Erythroblast (primary cell): ENCODE results near the gene BTBD10.

ENCODE experiments used
- GATA1 ChIP-seq: IDR thresholded peaks from 2 replicates; pipeline ENCODE4 v1.6.1; 2011; ENCODE audit warnings: low read depth, mild to moderate bottlenecking, control low read depth, low read length, moderate library complexity
- POLR2A ChIP-seq: IDR thresholded peaks from 2 replicates; pipeline ENCODE4 v1.6.1; 2011; ENCODE audit warnings: mild to moderate bottlenecking, low read length

DNA sequence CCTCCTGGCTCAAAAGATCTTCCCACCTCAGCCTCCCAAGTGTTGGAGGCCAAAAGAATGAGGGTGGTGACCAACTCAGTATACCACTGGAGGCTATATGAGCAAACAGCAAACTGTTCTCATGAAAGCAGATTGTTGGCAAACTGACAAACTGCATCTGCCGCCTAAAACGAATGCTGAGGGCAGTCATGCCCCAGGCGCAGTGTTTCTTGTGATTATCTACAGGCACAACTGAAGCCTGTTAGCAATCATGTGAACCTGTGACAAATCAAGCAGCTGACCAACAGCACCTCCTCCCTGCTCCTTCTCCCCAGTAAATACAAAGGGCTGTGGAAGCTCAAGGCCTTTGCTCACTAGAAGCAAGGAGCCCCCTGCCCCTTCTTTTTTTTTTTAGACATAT, 47.8 kb downstream of the BTBD10 start:
- TF ChIP-seq POLR2A (no peak), GATA1 (no peak)
